Esophagus squamous epithelium (tissue), 5 donors: ENCODE results near the gene SIM1. TPM values are rescaled to one million over a fixed set of nuclear protein-coding genes. Genes with fewer than 3 reads are reported as not detected.

Experiments
- DNase-seq: peaks from one replicate; lab custom pipeline; 2025; lab: John Stamatoyannopoulos, UW
- H3K27ac ChIP-seq, 4 donors: fragments of 200-600 bp; sonication (generic); one replicate each; pipeline ENCODE4 v1.5.1; 2016 to 2019; ENCODE audit warnings: mild to moderate bottlenecking in 1 of 4
- H3K27me3 ChIP-seq, 4 donors: fragments of 200-600 bp; sonication (generic); 1 replicate in 3 of 4; 2 replicates in 1 of 4; pipeline versions ENCODE4 v1.5.1 to v1.6.0; 2017 to 2021; ENCODE audit warnings: antibody characterized with exemption in 1 of 4
- H3K36me3 ChIP-seq, 3 donors: fragments of 200-600 bp; sonication (generic); one replicate each; pipeline ENCODE4 v1.5.1; 2016 to 2019
- H3K4me1 ChIP-seq, 3 donors: fragments of 200-600 bp; sonication (generic); one replicate each; pipeline ENCODE4 v1.5.1; 2017 to 2019
- H3K4me3 ChIP-seq, 4 donors: fragments of 200-600 bp; sonication (generic); 1 replicate in 3 of 4; 2 replicates in 1 of 4; pipeline ENCODE4 v1.5.1; 2016 to 2019; ENCODE audit warnings: mild to moderate bottlenecking in 2 of 4, moderate library complexity in 1 of 4
- H3K9me3 ChIP-seq, 3 donors: fragments of 200-600 bp; sonication (generic); one replicate each; pipeline ENCODE4 v1.5.1; 2016 to 2019
- POLR2A ChIP-seq, 4 donors: fragments of 450-650 bp; IDR thresholded peaks; one replicate each; pipeline ENCODE4 v1.6.1; 2017; ENCODE audit warnings: antibody characterized with exemption in 4 of 4, mild to moderate bottlenecking in 4 of 4, moderate library complexity in 3 of 4
- WGBS, 2 donors: methylation state at CpG; one replicate each; pipeline ENCODE4 v1.1.5; 2018; 5-methylcytosine and 5-hydroxymethylcytosine counted together
- intact Hi-C: fragments of 100-400 bp; cut with DNase I; formaldehyde crosslinking; loops from one replicate; pipeline ENCODE4 v1.15.0; 2022
- total RNA-seq, 4 donors: library from RNA; depleted of rRNA; stranded (reverse); fragments of >200 nt; gene quantifications; one replicate each; pipeline ENCODE4 v1.1.0, GENCODE V29; 2016
- TF ChIP-seq, protein P1 (sequence below), 6 experiments: fragments of 450-650 bp in 4 of 6; fragments of 200-600 bp in 2 of 6; sonication (generic) in 2 of 6; IDR thresholded peaks; one replicate each; pipeline ENCODE4 v1.5.1; 2016 to 2019; ENCODE audit warnings: antibody characterized with exemption in 6 of 6, mild to moderate bottlenecking in 4 of 6, moderate library complexity in 4 of 6
- donor health status: DM: yes; HTN: yes; CAD: no.

SIM1 gene
- total RNA-seq, 4 donors from 2014 or later, result under 0.01 TPM; not detected in 3

DNA sequence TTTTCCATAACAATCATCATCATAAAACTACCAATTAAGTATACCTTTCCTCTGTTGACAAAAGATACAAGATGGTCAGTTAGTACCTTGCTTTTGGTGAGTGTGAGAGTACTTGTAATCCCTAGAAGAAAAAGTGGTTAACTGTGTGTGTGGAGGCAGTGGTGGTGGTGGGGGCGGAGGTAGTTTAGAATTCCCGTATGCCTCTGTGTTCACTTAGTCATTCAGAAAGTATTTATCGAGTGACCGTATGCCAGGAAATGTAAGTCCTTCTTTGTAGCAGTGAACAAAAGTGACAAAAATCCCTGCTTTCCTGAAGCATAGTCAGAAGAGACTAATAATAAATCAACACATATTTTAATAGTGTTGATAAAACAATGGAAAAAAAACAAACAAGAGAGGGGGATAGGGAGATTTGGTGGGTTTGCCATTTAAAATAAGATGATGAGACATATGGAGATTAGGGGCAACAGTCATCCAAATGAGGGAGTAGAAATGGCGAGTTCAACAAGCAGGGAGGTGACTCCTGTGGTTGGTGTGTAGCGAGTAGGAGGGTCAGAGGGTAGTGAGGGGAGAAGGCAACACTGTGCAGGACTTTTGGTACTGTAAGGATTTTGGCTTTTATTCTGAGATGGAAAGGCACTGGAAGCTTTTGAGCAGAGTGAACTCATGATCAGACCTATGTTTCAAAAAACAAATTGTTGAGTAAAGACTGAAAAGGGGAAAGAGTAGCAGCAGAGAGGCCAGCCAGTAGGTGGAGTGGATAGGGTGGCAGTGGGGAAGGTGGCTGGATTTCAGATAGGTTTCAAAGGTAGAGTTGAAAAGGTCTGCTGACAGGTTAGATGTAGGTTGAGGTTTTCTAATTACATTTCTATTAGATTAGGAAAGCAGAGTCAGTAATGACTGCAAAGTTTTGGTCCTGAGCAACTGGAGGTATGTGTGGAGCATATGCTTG lies 40.3 kb upstream of the SIM1 start:
- no peak overlapping the region for H3K27ac ChIP-seq
- TF ChIP-seq, protein P1, sequence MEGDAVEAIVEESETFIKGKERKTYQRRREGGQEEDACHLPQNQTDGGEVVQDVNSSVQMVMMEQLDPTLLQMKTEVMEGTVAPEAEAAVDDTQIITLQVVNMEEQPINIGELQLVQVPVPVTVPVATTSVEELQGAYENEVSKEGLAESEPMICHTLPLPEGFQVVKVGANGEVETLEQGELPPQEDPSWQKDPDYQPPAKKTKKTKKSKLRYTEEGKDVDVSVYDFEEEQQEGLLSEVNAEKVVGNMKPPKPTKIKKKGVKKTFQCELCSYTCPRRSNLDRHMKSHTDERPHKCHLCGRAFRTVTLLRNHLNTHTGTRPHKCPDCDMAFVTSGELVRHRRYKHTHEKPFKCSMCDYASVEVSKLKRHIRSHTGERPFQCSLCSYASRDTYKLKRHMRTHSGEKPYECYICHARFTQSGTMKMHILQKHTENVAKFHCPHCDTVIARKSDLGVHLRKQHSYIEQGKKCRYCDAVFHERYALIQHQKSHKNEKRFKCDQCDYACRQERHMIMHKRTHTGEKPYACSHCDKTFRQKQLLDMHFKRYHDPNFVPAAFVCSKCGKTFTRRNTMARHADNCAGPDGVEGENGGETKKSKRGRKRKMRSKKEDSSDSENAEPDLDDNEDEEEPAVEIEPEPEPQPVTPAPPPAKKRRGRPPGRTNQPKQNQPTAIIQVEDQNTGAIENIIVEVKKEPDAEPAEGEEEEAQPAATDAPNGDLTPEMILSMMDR (IDR thresholded peaks at IDR 0.05), result no peak
- no peak for TF ChIP-seq POLR2A (IDR thresholded peaks at IDR 0.05)
- H3K9me3 ChIP-seq, result no peaks in the 10 kb centered on the region
- H3K4me1 ChIP-seq, result no peaks in the 10 kb centered on the region
- peaks cover 0 to 31% (median 0%) of the 10 kb centered on the region in 3 donors for H3K36me3 ChIP-seq
- H3K27me3 ChIP-seq, result no peaks in the 10 kb centered on the region
- DNase-seq, result no peak
- intact Hi-C loops, result no loop called here
- WGBS, 2 donors, result 45 to 46% methylated on average over 6 of the region's 6 CpGs
- H3K4me3 ChIP-seq, result no peak overlapping the region

DNA sequence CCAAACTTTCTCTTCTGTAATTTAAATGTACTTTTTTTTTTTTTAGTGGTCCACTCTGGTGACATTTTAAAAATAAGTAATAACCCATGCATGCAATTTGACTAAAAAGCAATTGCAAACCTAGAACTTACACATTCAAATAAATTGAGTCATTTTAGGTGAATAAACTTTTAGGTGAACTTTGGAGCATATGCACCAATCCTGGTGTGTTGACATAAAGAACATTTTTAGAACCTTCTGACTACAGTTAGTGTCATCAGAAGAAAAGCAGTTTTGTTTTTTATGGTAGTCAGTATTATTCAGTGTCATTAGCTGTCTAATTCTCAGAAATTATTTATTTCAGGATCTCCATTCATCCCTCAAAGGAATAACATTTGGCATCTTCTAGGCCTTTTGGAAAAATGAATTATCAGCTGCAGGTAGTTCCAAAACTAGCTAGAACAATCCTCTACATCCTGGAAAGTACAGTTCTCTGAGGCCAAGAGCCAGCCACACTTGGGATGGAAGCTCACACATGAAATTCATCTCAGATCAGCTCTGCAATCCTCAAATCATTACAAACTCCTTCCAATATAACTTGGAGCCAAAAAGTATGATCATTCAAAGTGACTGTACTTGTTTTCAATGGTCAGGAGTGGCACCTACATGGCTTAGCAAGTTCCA lies 38.5 kb upstream of the SIM1 start:
- peaks cover 0 to 12% (median 0%) of the 10 kb centered on the region in 3 donors for H3K36me3 ChIP-seq
- intact Hi-C loops, result no loop called here
- H3K27me3 ChIP-seq, result no peaks in the 10 kb centered on the region
- H3K9me3 ChIP-seq, result peaks cover 0 to 3% (median 0%) of the 10 kb centered on the region in 3 donors
- no peak overlapping the region for H3K27ac ChIP-seq
- TF ChIP-seq, protein P1 (IDR thresholded peaks at IDR 0.05), result no peak
- TF ChIP-seq POLR2A (IDR thresholded peaks at IDR 0.05), result no peak
- no peak for DNase-seq
- no peak overlapping the region for H3K4me3 ChIP-seq
- H3K4me1 ChIP-seq, result no peaks in the 10 kb centered on the region

DNA sequence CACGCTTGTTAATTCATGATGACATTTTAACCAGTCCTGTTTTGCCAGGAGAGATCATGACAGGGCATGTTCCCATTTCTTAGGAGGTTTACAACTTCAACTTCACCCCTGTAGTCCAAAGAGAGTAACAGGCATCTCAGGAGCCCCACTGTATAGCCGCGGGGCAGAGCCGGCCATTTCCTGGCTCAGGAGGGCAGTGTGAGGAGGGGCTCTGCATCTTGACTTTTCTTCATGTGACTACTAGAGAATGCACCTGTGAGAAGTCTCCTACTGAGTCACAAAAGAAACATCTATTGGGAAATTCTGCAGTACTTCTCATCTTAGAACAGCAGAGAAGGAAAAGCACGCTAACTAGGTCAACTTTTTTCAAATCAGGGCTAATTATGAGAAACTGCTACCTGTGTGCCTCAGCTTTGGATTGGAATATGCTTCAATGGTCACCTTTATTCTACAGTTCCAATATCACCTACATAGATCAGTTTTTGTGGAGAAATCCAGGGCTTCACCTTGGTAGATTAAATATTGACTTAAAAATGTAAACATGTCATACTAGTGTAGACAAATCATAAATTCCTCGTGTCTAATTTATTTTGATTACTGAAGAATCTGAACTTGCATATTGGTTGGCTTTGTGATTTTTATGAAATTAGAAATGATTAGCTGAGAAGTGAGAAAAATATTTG lies 28.6 kb upstream of the SIM1 start:
- DNase-seq, result no peak
- 36 to 37% methylated on average over 6 of the region's 6 CpGs for WGBS, 2 donors
- no peak for TF ChIP-seq POLR2A (IDR thresholded peaks at IDR 0.05)
- TF ChIP-seq, protein P1 (IDR thresholded peaks at IDR 0.05), result no peak
- Histone ChIP-seq H3K36me3 (no peaks in the 10 kb centered on the region), H3K4me1 (no peaks in the 10 kb centered on the region), H3K27ac (no peak overlapping the region), H3K27me3 (peaks cover 0 to 27% (median 0%) of the 10 kb centered on the region in 4 donors), H3K4me3 (no peak overlapping the region), H3K9me3 (peaks cover 0 to under 1% (median 0%) of the 10 kb centered on the region in 3 donors)
- intact Hi-C loops, result no loop called here

DNA sequence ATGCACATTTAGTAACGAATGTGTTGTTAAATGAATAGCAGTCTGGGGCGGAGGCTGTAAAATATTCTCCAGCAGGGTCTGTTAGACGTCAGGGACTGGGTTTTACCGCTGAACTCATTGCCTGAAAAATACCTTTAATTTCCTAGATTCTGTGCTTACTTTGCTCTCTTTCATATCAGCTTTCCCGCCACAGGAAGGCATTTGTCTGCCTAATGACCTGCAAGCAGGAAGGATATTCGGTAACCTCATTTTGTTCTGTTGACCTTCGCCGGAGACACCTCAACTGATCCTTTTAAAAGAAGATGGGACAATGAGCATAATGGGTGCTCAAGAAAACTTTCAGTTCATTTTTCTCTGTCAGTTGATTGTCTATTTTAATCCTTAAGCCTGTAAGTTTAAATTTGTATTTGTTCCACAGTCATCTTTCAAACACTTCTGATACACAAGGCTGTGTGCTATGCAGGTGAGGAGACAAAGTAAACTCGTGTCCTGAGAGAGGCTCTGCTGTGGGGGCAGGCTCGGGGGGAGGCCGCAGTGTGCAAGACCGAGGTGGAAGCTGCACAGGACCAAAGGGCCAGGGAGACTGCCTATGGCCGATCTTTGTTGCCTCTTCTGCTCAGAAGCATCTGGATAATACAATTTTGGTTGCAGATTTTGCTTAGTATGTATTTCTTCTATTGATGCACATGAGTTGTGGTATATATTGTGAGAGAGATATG lies 27.4 kb upstream of the SIM1 start:
- 61 to 62% methylated on average over 13 of the region's 13 CpGs for WGBS, 2 donors
- Histone ChIP-seq H3K9me3 (no peaks in the 10 kb centered on the region), H3K4me1 (no peaks in the 10 kb centered on the region), H3K27ac (no peak overlapping the region), H3K27me3 (peaks cover 0 to 34% (median 0%) of the 10 kb centered on the region in 4 donors), H3K36me3 (no peaks in the 10 kb centered on the region), H3K4me3 (no peak overlapping the region)
- DNase-seq, result no peak
- intact Hi-C loops, result no loop called here
- TF ChIP-seq, protein P1 (IDR thresholded peaks at IDR 0.05), result no peak
- no peak for TF ChIP-seq POLR2A (IDR thresholded peaks at IDR 0.05)
